HuH-7 (cell line): ENCODE data around the gene TMEM132D.
"Not testable (repeated sequence)": the region's sequence is repeated elsewhere in the genome, so short reads cannot be mapped to it uniquely, and the experiment has no call there.

Source experiments
- DNase-seq: peaks from one replicate; pipeline ENCODE4 v3.0.0; 2011; ENCODE audit warnings: low spot score

TMEM132D gene

GRCh38 chr12:129063600-129063999, 840.2 kb downstream of the TMEM132D start:
- no peak for DNase-seq

GRCh38 chr12:129053232-129053631, 850.6 kb downstream of the TMEM132D start:
- DNase-seq: no peak

GRCh38 chr12:129052373-129052772, 851.5 kb downstream of the TMEM132D start:
- DNase-seq: no peak

GRCh38 chr12:129049917-129050316, 853.9 kb downstream of the TMEM132D start:
- DNase-seq: no peak

- not testable (repeated sequence) for DNase-seq
Measured at GRCh38 chr12:129043334-129043733, 860.5 kb downstream of the TMEM132D start.

GRCh38 chr12:129036135-129036534, 867.7 kb downstream of the TMEM132D start:
- no peak for DNase-seq

- DNase-seq: no peak
Measured at GRCh38 chr12:129034558-129035289, 869.1 kb downstream of the TMEM132D start.

- DNase-seq: no peak
Measured at GRCh38 chr12:129028844-129029243, 875.0 kb downstream of the TMEM132D start.

- no peak for DNase-seq
Measured at GRCh38 chr12:129025055-129025454, 878.8 kb downstream of the TMEM132D start.
